Measurements from ENCODE around the gene S100A5.
A peak's percentile ranks its signal among the peaks of the same experiment; 100 is the strongest.
"Not testable (repeated sequence)": the region's sequence is repeated elsewhere in the genome, so short reads cannot be mapped to it uniquely, and the experiment has no call there.

S100A5 gene

GRCh38 chr1:153540394-153541361 lies at the start of gene S100A5:
S100A5 (minus strand) TSS chr1:153540934; CDS start chr1:153540191, 743 bp downstream.
- DNase-seq (ENCODE audit: low read depth, low spot score): no peak

GRCh38 chr1:153588482-153588881 lies 47.7 kb upstream of the S100A5 start:
- DNase-seq (ENCODE audit: low read depth, low spot score): no peak

- DNase-seq (ENCODE audit: low read depth, low spot score): not testable (repeated sequence)
These were observed 47.3 kb upstream of the S100A5 start for GRCh38 chr1:153588033-153588432.

GRCh38 chr1:153587314-153587713 lies 46.6 kb upstream of the S100A5 start:
- DNase-seq (ENCODE audit: low read depth, low spot score): no peak

- no peak for DNase-seq (ENCODE audit: low read depth, low spot score)
These were observed 45.6 kb upstream of the S100A5 start for GRCh38 chr1:153586347-153586746.

- DNase-seq (ENCODE audit: low read depth, low spot score): no peak
These were observed 44.3 kb upstream of the S100A5 start for GRCh38 chr1:153585006-153585405.

GRCh38 chr1:153583976-153584375 lies 43.2 kb upstream of the S100A5 start:
- DNase-seq (ENCODE audit: low read depth, low spot score): peak; percentile 27

- DNase-seq (ENCODE audit: low read depth, low spot score): not testable (repeated sequence)
These were observed 42.8 kb upstream of the S100A5 start for GRCh38 chr1:153583514-153583913.

- DNase-seq (ENCODE audit: low read depth, low spot score): not testable (repeated sequence)
These were observed 42.1 kb upstream of the S100A5 start for GRCh38 chr1:153582836-153583235.

- DNase-seq (ENCODE audit: low read depth, low spot score): no peak
These were observed 38.2 kb upstream of the S100A5 start for GRCh38 chr1:153578936-153579335.

- no peak for DNase-seq (ENCODE audit: low read depth, low spot score)
These were observed 37.8 kb upstream of the S100A5 start for GRCh38 chr1:153578490-153578889.

GRCh38 chr1:153577624-153578051 lies 36.9 kb upstream of the S100A5 start:
- DNase-seq (ENCODE audit: low read depth, low spot score): no peak

- DNase-seq (ENCODE audit: low read depth, low spot score): no peak
These were observed 36.4 kb upstream of the S100A5 start for GRCh38 chr1:153577138-153577537.

GRCh38 chr1:153575497-153575896 lies 34.8 kb upstream of the S100A5 start:
- DNase-seq (ENCODE audit: low read depth, low spot score): not testable (repeated sequence)

- not testable (repeated sequence) for DNase-seq (ENCODE audit: low read depth, low spot score)
These were observed 34.4 kb upstream of the S100A5 start for GRCh38 chr1:153575081-153575491.

GRCh38 chr1:153573351-153573750 lies 32.6 kb upstream of the S100A5 start:
- DNase-seq (ENCODE audit: low read depth, low spot score): no peak

GRCh38 chr1:153572569-153573015 lies 31.9 kb upstream of the S100A5 start:
- DNase-seq (ENCODE audit: low read depth, low spot score): peak; percentile 91

- DNase-seq (ENCODE audit: low read depth, low spot score): no peak
These were observed 31.0 kb upstream of the S100A5 start for GRCh38 chr1:153571706-153572105.

- no peak for DNase-seq (ENCODE audit: low read depth, low spot score)
These were observed 30.1 kb upstream of the S100A5 start for GRCh38 chr1:153570874-153571273.

- no peak for DNase-seq (ENCODE audit: low read depth, low spot score)
These were observed 28.7 kb upstream of the S100A5 start for GRCh38 chr1:153569465-153569864.

- peak; percentile 95 for DNase-seq (ENCODE audit: low read depth, low spot score)
These were observed 27.8 kb upstream of the S100A5 start for GRCh38 chr1:153568367-153569099.

- DNase-seq (ENCODE audit: low read depth, low spot score): peak; percentile 57
These were observed 27.1 kb upstream of the S100A5 start for GRCh38 chr1:153567621-153568366.
